GM06990 (cell line): ENCODE results near the gene PTPRN.

Source experiments
- DNase-seq: peaks from one replicate; pipeline ENCODE4 v3.0.0-alpha.2; 2011; ENCODE audit not compliant: insufficient read length; ENCODE audit errors: extremely low read depth
- H3K27me3 ChIP-seq: replicated peaks from 2 replicates; pipeline ENCODE4 v1.6.0; 2011; ENCODE audit warnings: low read length; ENCODE audit not compliant: control insufficient read depth, insufficient read depth
- H3K36me3 ChIP-seq: 2 replicates; pipeline ENCODE4 v1.5.1; 2011; ENCODE audit warnings: low read length; ENCODE audit not compliant: control insufficient read depth, insufficient read depth
- H3K4me3 ChIP-seq: replicated peaks from 2 replicates; pipeline ENCODE4 v1.5.1; 2011; ENCODE audit warnings: low read depth, mild to moderate bottlenecking, control low read depth, low read length
- TF ChIP-seq, protein P1 (sequence below): IDR thresholded peaks from 2 replicates; pipeline ENCODE4 v1.5.1; 2011; ENCODE audit warnings: low read length, control low read depth, mild to moderate bottlenecking, inconsistent platforms; ENCODE audit not compliant: insufficient read depth, poor library complexity, severe bottlenecking

The PTPRN gene

DNA sequence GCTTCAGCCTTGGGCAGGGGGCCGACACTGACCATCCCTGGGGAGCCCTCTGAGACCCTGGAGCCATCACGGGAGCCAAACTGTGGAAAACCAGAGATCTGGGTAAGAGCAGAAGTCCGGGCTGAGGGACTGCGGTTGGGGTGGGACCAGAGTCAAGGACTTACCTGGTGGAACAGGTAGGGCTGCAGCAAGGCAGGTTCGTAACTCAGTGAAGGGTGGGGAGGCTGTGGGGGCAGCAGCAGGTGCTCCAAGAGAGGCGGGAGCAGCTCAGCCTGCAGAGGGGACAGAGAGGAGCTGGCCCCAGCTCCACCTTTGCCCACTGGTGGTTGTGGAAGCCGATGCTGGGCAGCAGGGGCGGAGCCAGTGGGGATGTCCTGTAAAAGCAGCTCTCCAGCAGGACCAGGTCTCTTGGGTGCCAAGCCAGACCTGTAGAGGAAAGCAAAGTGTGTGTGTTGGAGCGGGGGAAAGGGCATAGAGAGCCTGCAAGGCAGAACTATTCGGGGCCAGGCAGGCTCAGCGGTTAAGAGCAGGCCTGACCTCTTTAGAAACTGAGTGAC lies 6.7 kb downstream of the PTPRN start:
- H3K36me3 ChIP-seq = no peaks in the 10 kb centered on the region
- peaks cover 3% of the 10 kb centered on the region for H3K27me3 ChIP-seq
- H3K4me3 ChIP-seq = no peak overlapping the region
- TF ChIP-seq, protein P1, sequence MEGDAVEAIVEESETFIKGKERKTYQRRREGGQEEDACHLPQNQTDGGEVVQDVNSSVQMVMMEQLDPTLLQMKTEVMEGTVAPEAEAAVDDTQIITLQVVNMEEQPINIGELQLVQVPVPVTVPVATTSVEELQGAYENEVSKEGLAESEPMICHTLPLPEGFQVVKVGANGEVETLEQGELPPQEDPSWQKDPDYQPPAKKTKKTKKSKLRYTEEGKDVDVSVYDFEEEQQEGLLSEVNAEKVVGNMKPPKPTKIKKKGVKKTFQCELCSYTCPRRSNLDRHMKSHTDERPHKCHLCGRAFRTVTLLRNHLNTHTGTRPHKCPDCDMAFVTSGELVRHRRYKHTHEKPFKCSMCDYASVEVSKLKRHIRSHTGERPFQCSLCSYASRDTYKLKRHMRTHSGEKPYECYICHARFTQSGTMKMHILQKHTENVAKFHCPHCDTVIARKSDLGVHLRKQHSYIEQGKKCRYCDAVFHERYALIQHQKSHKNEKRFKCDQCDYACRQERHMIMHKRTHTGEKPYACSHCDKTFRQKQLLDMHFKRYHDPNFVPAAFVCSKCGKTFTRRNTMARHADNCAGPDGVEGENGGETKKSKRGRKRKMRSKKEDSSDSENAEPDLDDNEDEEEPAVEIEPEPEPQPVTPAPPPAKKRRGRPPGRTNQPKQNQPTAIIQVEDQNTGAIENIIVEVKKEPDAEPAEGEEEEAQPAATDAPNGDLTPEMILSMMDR = no peak
- DNase-seq = no peak

DNA sequence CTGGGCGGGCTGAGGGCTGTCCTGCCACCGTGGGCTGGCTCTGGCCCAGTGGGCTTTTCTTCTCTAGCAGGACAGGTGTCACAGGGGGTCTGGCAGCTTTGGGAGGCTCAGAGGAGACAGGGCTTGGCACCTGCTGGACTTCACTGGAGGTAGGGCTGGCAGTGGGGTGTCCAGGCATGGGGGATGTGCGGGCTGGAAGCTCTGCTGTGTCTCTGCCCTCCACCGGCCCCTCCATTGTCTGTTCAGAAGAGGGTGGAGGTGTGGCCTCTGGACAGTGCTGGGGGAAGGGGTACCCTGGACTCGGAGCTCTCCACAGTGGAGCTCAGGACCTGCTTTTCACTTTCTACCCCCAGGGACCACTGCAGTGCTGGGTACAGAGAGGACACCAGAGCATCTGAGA lies 9.2 kb downstream of the PTPRN start:
- Histone ChIP-seq H3K27me3 (peaks cover 3% of the 10 kb centered on the region), H3K4me3 (no peak overlapping the region), H3K36me3 (no peaks in the 10 kb centered on the region)
- TF ChIP-seq, protein P1 = no peak
- no peak for DNase-seq

DNA sequence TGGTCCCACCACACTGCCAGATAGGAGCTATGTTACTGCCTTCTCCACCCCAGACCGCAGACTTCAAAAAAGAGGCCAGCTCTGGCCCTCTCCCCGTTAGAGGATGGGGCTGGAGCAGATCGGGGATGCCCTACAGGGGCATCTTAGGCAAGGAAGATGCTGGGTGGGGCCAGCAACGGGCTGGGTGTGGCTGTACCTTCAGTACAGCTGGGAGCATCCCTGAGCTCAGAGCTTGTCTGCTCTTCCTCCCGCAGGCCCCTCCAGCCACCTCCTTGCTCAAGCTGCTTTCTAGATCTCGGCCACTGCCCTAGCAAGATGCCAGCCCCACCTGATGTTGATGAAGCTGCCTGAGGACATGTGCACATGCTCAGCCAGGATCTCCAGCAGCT lies 9.8 kb downstream of the PTPRN start:
- H3K36me3 ChIP-seq = no peaks in the 10 kb centered on the region
- no peak for DNase-seq
- H3K27me3 ChIP-seq = peaks cover 3% of the 10 kb centered on the region
- TF ChIP-seq, protein P1 = no peak
- no peak overlapping the region for H3K4me3 ChIP-seq

DNA sequence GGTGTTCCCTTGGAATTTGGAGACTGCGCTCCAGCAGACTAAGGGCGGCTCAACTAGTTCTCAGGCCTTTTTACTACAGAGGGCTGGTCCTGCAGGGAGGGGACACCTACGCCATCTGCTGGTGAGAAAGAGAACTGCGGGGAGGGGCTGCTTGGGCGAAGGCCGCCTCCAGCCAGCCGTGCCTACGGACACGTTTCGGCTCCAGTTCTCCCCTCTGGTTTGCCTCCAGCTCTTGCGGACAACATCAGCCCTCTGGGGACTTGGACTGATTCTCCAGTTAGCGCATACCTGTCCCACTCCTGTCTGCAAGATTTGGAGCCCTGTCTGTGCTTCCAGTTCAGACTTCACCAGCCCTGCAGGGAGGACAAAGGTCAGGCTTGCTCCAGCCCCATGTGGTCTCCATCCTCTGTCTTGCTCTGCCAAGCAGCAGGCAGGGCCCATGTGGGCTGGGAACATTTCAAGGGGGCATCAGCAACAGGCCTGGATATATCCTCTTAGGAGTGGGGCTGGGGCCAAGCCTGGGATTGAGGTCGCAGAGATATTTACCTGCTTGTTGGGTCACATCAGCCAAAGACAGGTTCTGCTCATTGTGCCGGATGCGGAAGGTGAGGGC lies 10.3 kb downstream of the PTPRN start:
- DNase-seq = peak; percentile 69
- TF ChIP-seq, protein P1 = peak; percentile 99

DNA sequence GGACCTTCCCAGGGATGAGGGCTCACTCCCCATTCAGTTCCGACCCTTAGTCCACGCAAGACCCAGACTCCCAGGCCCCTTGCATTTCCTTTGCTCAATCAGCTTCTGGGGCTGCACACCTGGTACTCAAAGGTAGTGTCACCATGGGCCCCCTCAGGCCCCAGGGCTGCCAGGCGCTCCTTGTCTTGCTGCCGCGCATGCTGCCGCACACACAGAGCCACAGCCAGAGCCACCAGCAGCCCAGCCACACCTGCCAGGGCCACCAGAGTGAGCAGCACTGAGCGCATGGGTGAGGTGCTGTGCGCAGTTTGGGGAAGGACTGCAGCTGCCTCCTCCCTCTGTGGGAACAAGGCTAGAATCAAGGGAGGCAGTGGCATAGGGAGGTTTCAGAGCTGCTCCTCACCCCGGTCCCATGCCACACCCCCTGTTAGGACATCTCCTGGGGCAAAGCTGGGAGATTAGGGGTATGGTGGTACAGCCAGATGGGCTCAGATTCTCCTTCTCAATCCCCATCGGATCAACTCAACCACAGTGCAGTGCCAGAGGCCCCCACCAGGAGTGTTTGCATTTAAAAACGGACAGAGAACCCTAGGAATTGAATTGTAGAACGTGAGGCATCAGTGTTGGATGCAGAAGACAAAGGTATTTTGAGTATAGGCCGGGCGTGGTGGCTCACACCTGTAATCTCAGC lies 11.3 kb downstream of the PTPRN start:
- DNase-seq = no peak
- Histone ChIP-seq H3K27me3 (peaks cover 3% of the 10 kb centered on the region), H3K4me3 (no peak overlapping the region), H3K36me3 (no peaks in the 10 kb centered on the region)
- TF ChIP-seq, protein P1 = no peak

More for the DNA sequence above, 10.3 kb downstream of the PTPRN start:
- Histone ChIP-seq H3K36me3 (no peaks in the 10 kb centered on the region), H3K4me3 (no peak overlapping the region), H3K27me3 (peaks cover 3% of the 10 kb centered on the region)
